Activated naive CD4-positive, alpha-beta T cell treated with anti-CD3 and anti-CD28 coated beads for 36 hours (primary cell): Measurements from ENCODE around the gene KLHL26. TPM values are rescaled to one million over a fixed set of nuclear protein-coding genes. Genes with fewer than 3 reads are reported as not detected.

ENCODE experiments used
- CTCF ChIA-PET: fragments of 350-600 bp; sonication (Branson Sonifier 250); formaldehyde crosslinking; loops from one replicate; lab custom pipeline; 2021; ENCODE audit warnings: antibody characterized with exemption; lab: Charles Lee
- DNase-seq: peaks from one replicate; pipeline ENCODE4 v3.0.0-alpha.2; 2020
- H3K27ac Mint-ChIP-seq: one replicate; pipeline ENCODE4 v1.8.0; 2021; ENCODE audit warnings: mild to moderate bottlenecking, mixed read lengths
- H3K27me3 Mint-ChIP-seq: one replicate; pipeline ENCODE4 v1.8.0; 2021; ENCODE audit warnings: low read depth, mixed read lengths
- H3K36me3 Mint-ChIP-seq: one replicate; pipeline ENCODE4 v1.8.0; 2021; ENCODE audit warnings: low read depth, mixed read lengths
- H3K4me1 Mint-ChIP-seq: one replicate; pipeline ENCODE4 v1.8.0; 2021; ENCODE audit warnings: low read depth, mixed read lengths
- H3K4me3 Mint-ChIP-seq: one replicate; pipeline ENCODE4 v1.8.0; 2021; ENCODE audit warnings: mild to moderate bottlenecking, moderate library complexity, mixed read lengths
- H3K9me3 Mint-ChIP-seq: one replicate; pipeline ENCODE4 v1.8.0; 2021; ENCODE audit warnings: mixed read lengths
- intact Hi-C: fragments of 100-400 bp; cut with micrococcal nuclease; formaldehyde crosslinking; loops from one replicate; pipeline ENCODE4 v1.15.1; 2023
- total RNA-seq, 2 experiments: library from RNA; stranded (reverse); gene quantifications; one replicate each; pipeline ENCODE4 v1.2.3, GENCODE V29; 2021

KLHL26 gene
- total RNA-seq, 2 experiments from 2014 or later, result 8.9 to 12.0 TPM

DNA sequence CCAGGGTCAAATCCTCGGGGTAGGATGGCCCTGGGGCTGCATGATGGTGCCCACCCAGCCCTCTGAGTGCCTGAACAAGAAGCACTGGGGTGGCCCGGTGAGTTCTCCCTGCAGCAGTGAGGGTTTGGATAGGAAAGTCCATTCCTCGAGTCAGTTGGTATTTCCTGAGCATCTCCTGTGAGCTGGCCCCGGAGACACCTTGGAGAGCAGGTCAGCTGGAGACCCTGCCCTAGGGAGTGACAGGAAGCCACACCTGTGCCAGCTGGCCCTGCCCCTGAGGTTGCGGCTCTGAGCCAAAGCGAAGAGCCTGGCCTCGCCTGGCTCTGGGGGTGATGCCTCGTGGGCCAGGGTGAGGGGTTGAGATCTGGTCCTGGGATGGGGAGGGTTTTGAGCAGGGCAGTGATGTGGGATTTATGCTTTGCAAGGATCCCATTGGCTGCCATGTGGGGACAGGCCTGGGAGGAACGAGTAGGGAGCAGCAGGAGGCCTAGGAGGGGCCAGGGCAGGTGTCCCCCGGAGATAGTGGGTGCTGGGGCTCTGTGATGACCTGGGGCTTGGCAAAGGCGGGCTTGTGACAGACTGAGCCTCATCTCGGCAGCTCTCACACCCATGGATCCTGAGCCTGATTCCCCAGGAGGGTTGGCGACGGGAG, 62.7 kb downstream of the KLHL26 start:
- DNase-seq, result no peak
- Mint-ChIP-seq H3K9me3 (no peaks in the 10 kb centered on the region), H3K4me3 (peak overlapping the region; percentile 65), H3K27ac (no peak overlapping the region), H3K27me3 (no peaks in the 10 kb centered on the region), H3K36me3 (no peaks in the 10 kb centered on the region), H3K4me1 (peaks cover 43% of the 10 kb centered on the region)
- CTCF ChIA-PET, result interaction anchor here (1.0 kb wide), 1 partner anchor 27 kb away, joined by 3 read pairs; no protein-coding TSS in a partner anchor
- intact Hi-C loops, result loop anchor here (1.0 to 5.0 kb wide), 2 partner anchors 63 to 133 kb away; partner anchors contain the start of gene UPF1

DNA sequence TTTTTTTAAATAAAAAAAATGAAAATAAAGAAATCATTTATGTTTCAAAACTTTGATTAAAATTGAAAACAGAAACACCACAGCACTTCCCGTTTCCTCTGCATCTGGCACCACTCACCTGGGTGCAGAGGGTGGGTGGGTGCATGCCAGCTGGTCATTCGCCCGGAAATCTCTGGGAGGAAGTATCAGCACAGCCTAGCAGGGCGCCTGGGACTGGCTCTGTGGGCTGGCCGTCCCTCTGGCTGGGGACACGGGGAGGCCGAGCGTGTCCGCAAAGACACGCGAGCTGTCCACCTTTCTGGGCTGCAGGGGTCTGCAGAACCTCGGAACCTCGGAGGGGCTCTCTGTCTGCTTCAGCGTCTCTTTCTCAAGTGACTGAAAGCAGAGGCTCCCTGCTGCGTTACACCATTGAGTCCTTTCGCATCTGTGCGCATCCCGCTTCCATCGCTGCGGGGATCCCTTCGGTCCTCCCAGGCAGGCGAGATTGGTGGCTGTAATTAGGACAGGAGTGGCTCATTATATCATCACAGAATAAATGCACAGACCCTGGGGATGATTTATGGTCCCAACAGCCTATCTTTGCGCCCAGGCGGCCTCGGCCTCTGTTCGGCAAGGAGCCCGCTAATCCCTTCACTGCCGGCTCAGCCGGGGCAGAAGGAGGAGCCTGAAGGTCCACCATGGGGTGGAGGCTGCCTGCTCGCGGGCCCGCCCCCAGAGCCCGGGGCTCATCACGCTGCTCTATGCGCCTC, 63.8 kb downstream of the KLHL26 start:
- Mint-ChIP-seq H3K27me3 (no peaks in the 10 kb centered on the region), H3K4me1 (peaks cover 40% of the 10 kb centered on the region), H3K4me3 (peak overlapping the region; percentile 53), H3K9me3 (no peaks in the 10 kb centered on the region), H3K27ac (no peak overlapping the region), H3K36me3 (no peaks in the 10 kb centered on the region)
- peak; percentile 81 for DNase-seq
- CTCF ChIA-PET, result no interaction called here
- intact Hi-C loops, result loop anchor here (1.0 to 5.0 kb wide), 2 partner anchors 64 to 132 kb away; partner anchors contain the start of gene UPF1

DNA sequence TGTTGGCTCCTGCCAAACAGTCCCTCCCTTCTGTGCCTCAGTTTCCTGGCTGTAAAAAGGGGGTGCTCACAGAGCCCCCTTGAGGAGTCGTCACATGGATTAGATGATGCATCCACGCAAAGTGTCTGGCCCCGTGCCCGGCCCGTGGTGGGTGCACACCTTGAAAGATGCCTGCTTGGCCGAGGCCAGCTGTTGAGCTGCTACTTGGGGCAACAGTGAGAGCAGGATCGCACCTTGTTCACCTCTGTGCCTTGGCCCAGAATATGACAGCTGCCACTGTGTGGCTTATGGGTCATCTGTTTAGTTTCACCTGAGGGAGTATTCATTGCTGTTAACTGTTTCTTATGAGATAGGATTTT, 64.4 kb downstream of the KLHL26 start:
- peak overlapping the region; percentile 53 for H3K4me3 Mint-ChIP-seq
- no peak for DNase-seq
- peaks cover 35% of the 10 kb centered on the region for H3K4me1 Mint-ChIP-seq
- intact Hi-C loops, result loop anchor here (5.0 kb wide), 1 partner anchor 131 kb away; the partner anchor contains the start of gene UPF1
- no peaks in the 10 kb centered on the region for H3K9me3 Mint-ChIP-seq
- no peak overlapping the region for H3K27ac Mint-ChIP-seq
- CTCF ChIA-PET, result no interaction called here
- no peaks in the 10 kb centered on the region for H3K27me3 Mint-ChIP-seq
- no peaks in the 10 kb centered on the region for H3K36me3 Mint-ChIP-seq

DNA sequence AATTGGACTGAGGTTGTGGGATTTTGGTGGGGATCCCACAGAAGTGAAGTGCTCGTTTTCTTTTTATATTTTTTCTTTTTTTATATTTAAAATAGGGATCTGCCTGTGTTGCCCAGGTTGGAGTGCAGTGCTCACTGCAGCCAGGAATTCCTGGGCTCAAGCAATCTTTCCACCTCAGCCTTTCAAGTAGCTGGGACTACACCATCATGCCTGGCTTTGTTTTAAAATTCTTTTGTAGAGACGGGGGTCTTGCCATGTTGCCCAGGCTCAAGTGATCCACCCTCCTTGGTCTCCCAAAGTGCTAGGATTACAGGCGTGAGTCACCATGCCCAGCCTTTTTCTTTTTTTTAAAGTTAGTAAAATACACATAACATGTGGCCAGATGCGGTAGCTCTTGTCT, 67.2 kb downstream of the KLHL26 start:
- CTCF ChIA-PET, result interaction anchor here (0.6 kb wide), 1 partner anchor 168 kb away, joined by 4 read pairs; no protein-coding TSS in a partner anchor
- H3K4me3 Mint-ChIP-seq, result no peak overlapping the region
- intact Hi-C loops, result loop anchor here (5.0 kb wide), 1 partner anchor 128 kb away; the partner anchor contains the start of gene UPF1

DNA sequence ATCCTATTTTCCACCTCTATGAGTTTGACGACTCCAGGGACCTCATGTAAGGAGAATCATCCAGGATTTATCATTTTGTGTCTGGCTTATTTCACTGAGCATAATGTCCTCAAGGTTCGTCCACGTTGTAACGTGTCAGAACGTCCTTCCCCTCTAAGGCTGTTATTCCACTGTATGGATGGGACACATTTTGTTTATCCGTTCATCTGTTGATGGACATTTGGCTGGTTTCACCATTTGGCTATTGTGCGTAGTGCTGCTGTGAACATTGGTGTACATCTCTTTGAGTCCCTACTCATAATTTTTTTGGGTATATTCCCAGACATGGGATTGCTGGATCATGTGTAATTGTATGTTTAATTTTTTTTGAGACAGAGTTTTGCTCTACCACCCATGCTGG, 68.1 kb downstream of the KLHL26 start:
- Mint-ChIP-seq H3K27me3 (no peaks in the 10 kb centered on the region), H3K36me3 (no peaks in the 10 kb centered on the region), H3K27ac (no peak overlapping the region), H3K4me1 (peaks cover 23% of the 10 kb centered on the region), H3K4me3 (no peak overlapping the region), H3K9me3 (no peaks in the 10 kb centered on the region)
- no peak for DNase-seq
- intact Hi-C loops, result loop anchor here (5.0 kb wide), 1 partner anchor 127 kb away; the partner anchor contains the start of gene UPF1
- CTCF ChIA-PET, result no interaction called here

More for the DNA sequence above, 67.2 kb downstream of the KLHL26 start:
- H3K36me3 Mint-ChIP-seq, result no peaks in the 10 kb centered on the region
- H3K27me3 Mint-ChIP-seq, result no peaks in the 10 kb centered on the region
- H3K4me1 Mint-ChIP-seq, result peaks cover 29% of the 10 kb centered on the region
- H3K27ac Mint-ChIP-seq, result no peak overlapping the region
- DNase-seq, result no peak
- H3K9me3 Mint-ChIP-seq, result no peaks in the 10 kb centered on the region

DNA sequence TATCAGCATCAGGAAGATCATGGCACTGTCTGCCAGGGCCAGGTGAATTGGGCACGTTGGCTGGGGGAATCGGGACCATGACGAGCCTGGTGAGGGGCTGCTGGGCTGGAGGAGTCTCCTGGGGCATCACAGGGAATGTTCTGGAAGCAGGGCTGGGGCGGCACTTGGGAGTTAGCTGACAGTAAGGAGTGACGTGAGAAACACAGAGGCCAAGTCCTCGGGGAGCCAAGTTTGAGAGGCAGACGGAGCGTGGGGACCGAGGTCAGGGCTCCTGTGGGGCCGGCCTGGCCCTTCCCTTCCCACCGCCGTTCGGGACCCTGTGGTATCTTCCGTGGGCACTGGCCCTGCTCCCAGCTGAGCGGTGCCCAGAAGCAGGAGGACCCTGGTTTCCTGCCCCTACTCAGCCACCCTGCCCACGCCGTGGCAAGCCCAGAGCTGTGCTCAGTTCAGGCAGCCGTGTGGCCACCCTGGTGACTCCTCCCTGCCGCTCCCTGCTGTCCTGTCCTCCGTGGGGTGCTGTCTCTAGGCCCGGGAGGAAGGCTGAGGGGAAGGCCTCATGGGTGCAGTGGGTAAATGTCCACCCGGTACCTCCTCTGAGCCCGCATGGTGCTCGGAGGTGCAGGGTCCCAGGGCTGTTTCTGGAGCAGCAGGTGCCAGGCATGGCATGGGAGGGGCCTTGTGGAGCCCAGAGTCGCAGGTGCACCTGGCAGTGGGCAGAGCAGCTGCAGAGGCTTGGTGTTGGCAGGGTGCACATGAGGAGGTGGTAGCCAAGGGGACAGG, 71.8 kb downstream of the KLHL26 start:
- Mint-ChIP-seq H3K4me3 (no peak overlapping the region), H3K36me3 (no peaks in the 10 kb centered on the region), H3K4me1 (peaks cover 10% of the 10 kb centered on the region), H3K9me3 (no peaks in the 10 kb centered on the region), H3K27ac (no peak overlapping the region), H3K27me3 (no peaks in the 10 kb centered on the region)
- intact Hi-C loops, result no loop called here
- CTCF ChIA-PET, result no interaction called here
- DNase-seq, result no peak

DNA sequence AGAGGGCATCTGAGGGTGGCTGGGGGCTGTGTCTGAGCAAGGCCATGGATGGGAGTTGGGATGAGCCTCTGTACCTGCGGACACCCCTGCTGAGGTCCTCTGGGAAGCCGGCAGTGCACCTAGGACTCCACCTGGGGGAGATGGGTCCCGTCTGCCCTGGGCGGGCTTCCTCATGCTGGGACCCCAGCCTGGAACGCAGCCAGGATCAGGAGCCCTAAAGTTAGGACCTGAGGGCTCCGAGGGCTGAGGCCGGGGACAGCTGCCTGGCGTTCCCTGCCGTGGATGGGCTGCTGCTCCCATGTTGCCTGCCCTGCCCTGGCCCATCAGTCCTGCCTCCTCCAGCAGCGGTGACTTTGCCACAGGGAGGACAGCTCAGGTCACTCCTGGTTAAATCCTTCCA, 72.7 kb downstream of the KLHL26 start:
- intact Hi-C loops, result no loop called here
- Mint-ChIP-seq H3K27me3 (no peaks in the 10 kb centered on the region), H3K9me3 (no peaks in the 10 kb centered on the region), H3K27ac (no peak overlapping the region), H3K4me3 (no peak overlapping the region), H3K36me3 (no peaks in the 10 kb centered on the region), H3K4me1 (peaks cover 10% of the 10 kb centered on the region)
- DNase-seq, result no peak
- CTCF ChIA-PET, result no interaction called here

DNA sequence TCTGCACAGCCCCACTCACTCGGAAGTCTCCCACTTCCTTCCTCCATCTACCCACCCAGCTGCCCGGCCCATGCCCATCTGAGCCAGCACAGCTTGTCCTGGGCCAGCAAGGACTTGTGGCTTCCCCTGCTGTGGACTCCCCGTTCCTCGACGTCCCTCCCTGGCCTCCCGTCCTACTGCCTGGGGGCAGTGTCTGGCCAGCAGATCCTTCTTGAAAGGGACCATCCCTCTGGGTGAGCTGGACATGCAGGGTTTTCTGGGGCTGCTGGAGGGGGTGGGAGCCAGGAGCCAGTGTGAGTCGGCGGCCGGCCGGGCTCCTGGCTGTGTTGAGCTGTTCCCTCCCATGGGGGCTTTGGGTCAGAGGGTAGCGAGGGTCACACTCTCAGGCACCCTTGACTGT, 73.4 kb downstream of the KLHL26 start:
- H3K9me3 Mint-ChIP-seq, result no peaks in the 10 kb centered on the region
- DNase-seq, result no peak
- H3K4me3 Mint-ChIP-seq, result no peak overlapping the region
- no peaks in the 10 kb centered on the region for H3K36me3 Mint-ChIP-seq
- intact Hi-C loops, result no loop called here
- H3K27ac Mint-ChIP-seq, result no peak overlapping the region
- H3K27me3 Mint-ChIP-seq, result no peaks in the 10 kb centered on the region
- peaks cover 12% of the 10 kb centered on the region for H3K4me1 Mint-ChIP-seq
- CTCF ChIA-PET, result no interaction called here

DNA sequence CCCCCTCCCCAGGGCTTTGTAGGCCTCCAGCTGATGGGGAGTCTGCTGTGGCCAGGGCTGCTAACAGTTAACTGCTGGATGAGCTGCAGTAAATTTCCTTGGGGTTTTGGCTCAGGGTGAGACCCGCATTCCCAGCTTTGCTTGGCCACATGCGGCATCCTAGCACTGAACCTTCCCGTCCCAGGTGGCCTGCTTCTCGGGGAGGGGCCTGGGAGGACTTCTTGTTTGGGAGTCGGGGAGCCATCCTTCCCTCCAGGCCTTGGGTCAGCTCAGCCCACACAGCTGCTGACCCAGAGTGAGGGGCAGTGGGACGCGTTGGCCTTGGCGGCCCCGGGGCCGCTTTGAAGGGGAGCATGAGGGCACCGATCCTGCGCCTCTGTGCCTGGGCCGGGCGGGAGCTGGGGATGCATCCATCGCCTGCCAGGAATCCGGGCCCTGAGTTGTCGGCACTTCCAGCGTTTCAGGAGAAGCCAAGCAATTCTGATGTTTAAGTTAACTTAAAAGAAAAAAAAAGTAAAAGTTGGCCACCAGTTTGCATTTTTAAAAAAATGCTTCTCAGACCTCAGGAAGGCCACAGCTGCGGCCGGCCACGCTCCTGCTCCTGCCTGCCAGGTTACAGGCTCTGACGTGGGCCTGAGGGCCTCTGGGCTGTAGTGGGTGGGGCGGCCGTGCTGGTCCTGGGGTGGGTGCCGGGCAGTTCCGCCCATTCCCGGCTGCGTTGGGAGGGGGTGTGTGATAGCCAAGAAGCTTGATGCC, 74.3 kb downstream of the KLHL26 start:
- H3K36me3 Mint-ChIP-seq, result no peaks in the 10 kb centered on the region
- H3K27ac Mint-ChIP-seq, result no peak overlapping the region
- H3K4me3 Mint-ChIP-seq, result no peak overlapping the region
- no peak for DNase-seq
- CTCF ChIA-PET, result no interaction called here
- no peaks in the 10 kb centered on the region for H3K27me3 Mint-ChIP-seq
- H3K4me1 Mint-ChIP-seq, result peaks cover 14% of the 10 kb centered on the region
- no peaks in the 10 kb centered on the region for H3K9me3 Mint-ChIP-seq
- intact Hi-C loops, result no loop called here

DNA sequence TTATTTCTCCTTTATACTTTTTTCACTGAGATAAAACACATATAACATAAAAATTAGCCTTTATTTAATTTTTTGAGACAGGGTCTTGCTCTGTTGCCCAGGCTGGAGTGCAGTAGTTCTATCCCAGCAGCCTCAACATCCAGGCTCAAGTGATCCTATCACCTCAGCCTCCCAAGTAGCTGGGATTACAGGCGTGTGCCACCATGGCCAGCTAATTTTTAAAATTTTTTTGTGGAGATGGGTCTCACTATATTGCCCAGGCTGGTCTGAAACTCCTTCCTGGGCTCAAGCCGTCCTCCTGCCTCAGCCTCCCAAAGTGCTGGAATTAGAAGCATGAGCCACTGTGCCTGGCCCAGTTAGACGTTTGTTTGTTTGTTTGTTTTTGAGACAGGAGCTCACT, 75.1 kb downstream of the KLHL26 start:
- Mint-ChIP-seq H3K27me3 (no peaks in the 10 kb centered on the region), H3K36me3 (no peaks in the 10 kb centered on the region), H3K27ac (no peak overlapping the region), H3K4me3 (no peak overlapping the region), H3K4me1 (peaks cover 18% of the 10 kb centered on the region), H3K9me3 (no peaks in the 10 kb centered on the region)
- no peak for DNase-seq
- CTCF ChIA-PET, result no interaction called here
- intact Hi-C loops, result no loop called here

DNA sequence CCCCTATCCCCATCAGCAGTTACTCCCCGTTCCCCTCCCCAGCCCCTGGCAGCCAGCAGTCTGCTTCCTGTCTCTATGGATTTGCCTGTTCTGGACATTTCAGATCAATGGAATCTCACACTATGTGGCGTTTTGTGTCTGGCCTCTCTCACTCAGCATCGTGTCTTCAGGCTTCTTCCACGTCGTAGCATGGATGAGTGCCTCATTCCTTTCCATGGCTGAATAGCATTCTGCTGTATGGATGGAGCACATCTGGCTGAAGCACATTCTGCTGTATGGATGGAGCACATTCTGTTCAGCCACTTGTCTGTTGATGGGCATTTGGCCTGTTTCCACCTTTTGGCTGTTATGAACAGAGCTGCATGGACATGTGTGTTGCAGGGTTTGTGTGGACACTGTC, 76.2 kb downstream of the KLHL26 start:
- H3K27me3 Mint-ChIP-seq, result no peaks in the 10 kb centered on the region
- no peak overlapping the region for H3K4me3 Mint-ChIP-seq
- no peaks in the 10 kb centered on the region for H3K9me3 Mint-ChIP-seq
- H3K36me3 Mint-ChIP-seq, result no peaks in the 10 kb centered on the region
- no peak overlapping the region for H3K27ac Mint-ChIP-seq
- intact Hi-C loops, result no loop called here
- CTCF ChIA-PET, result no interaction called here
- DNase-seq, result no peak
- H3K4me1 Mint-ChIP-seq, result peaks cover 16% of the 10 kb centered on the region
